ENCODE measurements around the gene TBC1D8B. TPM values are rescaled to one million over a fixed set of nuclear protein-coding genes. Genes with fewer than 3 reads are reported as not detected.
"Not testable (repeated sequence)": the region's sequence is repeated elsewhere in the genome, so short reads cannot be mapped to it uniquely, and the experiment has no call there.

The TBC1D8B gene
- total and polyA plus RNA-seq, 2 donors (not counting 1 experiment from before 2014, with no cell fraction given): 0.46 to 9.1 TPM

DNA sequence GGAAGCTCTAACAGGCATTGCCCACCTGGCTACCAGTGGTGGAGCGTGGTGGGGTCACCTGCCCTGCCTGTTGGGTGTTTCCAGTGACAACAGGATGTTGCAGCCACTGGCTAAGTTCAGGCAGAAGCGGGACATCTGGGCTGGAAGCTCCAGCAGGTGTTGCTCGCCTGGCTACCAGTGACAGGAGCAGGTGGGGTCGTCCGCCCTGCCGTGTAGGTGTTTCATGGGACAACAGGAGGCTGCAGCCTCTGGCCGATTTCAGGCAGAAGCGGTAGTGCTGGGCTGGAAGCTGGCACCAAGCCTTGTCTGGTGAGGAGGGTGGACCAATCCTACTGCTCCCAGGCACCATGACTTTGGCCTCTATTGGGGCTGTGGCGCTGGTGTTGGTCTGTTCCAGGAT is 61.2 kb downstream of the TBC1D8B start:
- Histone ChIP-seq H2AFZ (ENCODE audit: insufficient read depth, low read depth, low read length, poor library complexity, severe bottlenecking) (no peak overlapping the region), H3K4me1 (ENCODE audit: control insufficient read depth in 2 of 2, insufficient read depth in 2 of 2, low read length in 2 of 2) (no peaks in the 10 kb centered on the region), H3K79me2 (ENCODE audit: control insufficient read depth, insufficient read depth, low read length) (no peaks in the 10 kb centered on the region), H3K4me2 (replicated peaks; ENCODE audit: low read depth, low read length, poor library complexity, severe bottlenecking) (no peak overlapping the region), H3K9ac (ENCODE audit: low read length) (no peak overlapping the region), H3K36me3 (replicated peaks in 1 of 2; ENCODE audit: control extremely low read depth in 1 of 2, control insufficient read depth in 1 of 2, extremely low read depth in 1 of 2, insufficient read depth in 2 of 2, low read length in 1 of 2) (no peaks in the 10 kb centered on the region), H3K27ac (ENCODE audit: low read length in 2 of 2) (no peak overlapping the region), H3K9me3 (ENCODE audit: control extremely low read depth in 1 of 3, control insufficient read depth in 2 of 3, insufficient read depth in 1 of 3, low read length in 2 of 3) (no peaks in the 10 kb centered on the region), H3K4me3 (ENCODE audit: control extremely low read depth in 1 of 5, extremely low read depth in 1 of 5, insufficient read depth in 1 of 5, low read depth in 2 of 5, low read length in 4 of 5) (no peak overlapping the region), H4K20me1 (ENCODE audit: control insufficient read depth, insufficient read depth, low read length, poor library complexity, severe bottlenecking) (no peaks in the 10 kb centered on the region), H3K27me3 (replicated peaks in 1 of 4; ENCODE audit: control extremely low read depth in 1 of 4, control insufficient read depth in 3 of 4, insufficient read depth in 4 of 4, low read length in 3 of 4) (no peaks in the 10 kb centered on the region)
- no peak for DNase-seq
- TF ChIP-seq, protein P1, sequence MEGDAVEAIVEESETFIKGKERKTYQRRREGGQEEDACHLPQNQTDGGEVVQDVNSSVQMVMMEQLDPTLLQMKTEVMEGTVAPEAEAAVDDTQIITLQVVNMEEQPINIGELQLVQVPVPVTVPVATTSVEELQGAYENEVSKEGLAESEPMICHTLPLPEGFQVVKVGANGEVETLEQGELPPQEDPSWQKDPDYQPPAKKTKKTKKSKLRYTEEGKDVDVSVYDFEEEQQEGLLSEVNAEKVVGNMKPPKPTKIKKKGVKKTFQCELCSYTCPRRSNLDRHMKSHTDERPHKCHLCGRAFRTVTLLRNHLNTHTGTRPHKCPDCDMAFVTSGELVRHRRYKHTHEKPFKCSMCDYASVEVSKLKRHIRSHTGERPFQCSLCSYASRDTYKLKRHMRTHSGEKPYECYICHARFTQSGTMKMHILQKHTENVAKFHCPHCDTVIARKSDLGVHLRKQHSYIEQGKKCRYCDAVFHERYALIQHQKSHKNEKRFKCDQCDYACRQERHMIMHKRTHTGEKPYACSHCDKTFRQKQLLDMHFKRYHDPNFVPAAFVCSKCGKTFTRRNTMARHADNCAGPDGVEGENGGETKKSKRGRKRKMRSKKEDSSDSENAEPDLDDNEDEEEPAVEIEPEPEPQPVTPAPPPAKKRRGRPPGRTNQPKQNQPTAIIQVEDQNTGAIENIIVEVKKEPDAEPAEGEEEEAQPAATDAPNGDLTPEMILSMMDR (IDR thresholded peaks at IDR 0.05): no peak
- TF ChIP-seq EZH2 (IDR thresholded peaks at IDR 0.05; ENCODE audit: borderline replicate concordance, insufficient read depth, low read depth, low read length, poor library complexity, severe bottlenecking): no peak
- WGBS (ENCODE audit: insufficient coverage): 95% methylated on average over 8 of the region's 9 CpGs
- intact Hi-C loops (cut with micrococcal nuclease): no loop called here
- Mint-ChIP-seq H3K4me1 (no peaks in the 10 kb centered on the region), H3K27ac (no peak overlapping the region), H3K9me3 (ENCODE audit: insufficient read depth) (no peaks in the 10 kb centered on the region), H3K27me3 (no peaks in the 10 kb centered on the region), H3K4me3 (no peak overlapping the region)
- ChIA-PET CTCF (no interaction called here), POLR2A (no interaction called here)
- no peak for ATAC-seq (ENCODE audit: low read depth)

DNA sequence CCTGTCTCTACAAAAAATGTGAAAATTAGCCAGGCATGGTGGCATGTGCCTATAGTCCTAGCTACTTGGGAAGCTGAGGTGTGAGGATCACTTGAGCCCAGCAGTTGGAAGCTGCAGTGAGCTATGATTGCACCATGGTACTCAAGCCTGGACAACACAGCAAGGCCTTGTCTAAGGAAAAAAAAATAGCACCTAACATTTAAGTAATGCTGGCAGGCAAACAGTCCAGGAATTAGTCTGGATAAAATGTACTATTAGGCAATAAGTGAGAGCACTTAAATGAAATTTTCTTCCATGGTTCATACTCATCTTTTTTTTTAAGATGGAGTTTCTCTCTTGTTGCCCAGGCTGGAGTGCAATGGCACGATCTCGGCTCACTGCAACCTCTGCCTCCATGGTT is 70.3 kb downstream of the TBC1D8B start:
- H4K20me1 ChIP-seq (ENCODE audit: control insufficient read depth, insufficient read depth, low read length, poor library complexity, severe bottlenecking); H3K79me2 ChIP-seq (ENCODE audit: control insufficient read depth, insufficient read depth, low read length); H3K27me3 Mint-ChIP-seq; H3K4me1 ChIP-seq (ENCODE audit: control insufficient read depth in 2 of 2, insufficient read depth in 2 of 2, low read length in 2 of 2); DNase-seq; H3K27ac Mint-ChIP-seq; H3K27me3 ChIP-seq (replicated peaks in 1 of 4; ENCODE audit: control extremely low read depth in 1 of 4, control insufficient read depth in 3 of 4, insufficient read depth in 4 of 4, low read length in 3 of 4); H2AFZ ChIP-seq (ENCODE audit: insufficient read depth, low read depth, low read length, poor library complexity, severe bottlenecking); POLR2A ChIA-PET; H3K36me3 ChIP-seq (replicated peaks in 1 of 2; ENCODE audit: control extremely low read depth in 1 of 2, control insufficient read depth in 1 of 2, extremely low read depth in 1 of 2, insufficient read depth in 2 of 2, low read length in 1 of 2); H3K9me3 ChIP-seq (ENCODE audit: control extremely low read depth in 1 of 3, control insufficient read depth in 2 of 3, insufficient read depth in 1 of 3, low read length in 2 of 3); H3K9me3 Mint-ChIP-seq (ENCODE audit: insufficient read depth); ATAC-seq (ENCODE audit: low read depth); H3K9ac ChIP-seq (ENCODE audit: low read length); H3K4me2 ChIP-seq (replicated peaks; ENCODE audit: low read depth, low read length, poor library complexity, severe bottlenecking); H3K27ac ChIP-seq (ENCODE audit: low read length in 2 of 2); H3K4me3 ChIP-seq (ENCODE audit: control extremely low read depth in 1 of 5, extremely low read depth in 1 of 5, insufficient read depth in 1 of 5, low read depth in 2 of 5, low read length in 4 of 5); H3K4me3 Mint-ChIP-seq; H3K4me1 Mint-ChIP-seq: not testable (repeated sequence)
- WGBS (ENCODE audit: insufficient coverage): no CpG with 5 or more reads among the region's 2 CpGs
- intact Hi-C loops (cut with micrococcal nuclease): loop anchor here (5.0 kb wide), 1 partner anchor 1020 kb away; no protein-coding TSS in a partner anchor
- CTCF ChIA-PET: interaction anchor here (2.8 kb wide), 1 partner anchor 1021 kb away, joined by 16 read pairs; no protein-coding TSS in a partner anchor
